MCF 10A (cell line): Measurements from ENCODE around the gene SIAH2. TPM values are rescaled to one million over a fixed set of nuclear protein-coding genes. Genes with fewer than 3 reads are reported as not detected.

ENCODE experiments used
- BruUV-seq: library from RNA; stranded (reverse); fragments of 400-500 nt; replicated peaks from 2 replicates; lab custom pipeline; 2021; lab: Mats Ljungman, UMichigan
- CTCF ChIA-PET: fragments of 300-600 bp; sonication (Branson Sonifier 250); formaldehyde crosslinking; extraction: SDS; loops from one replicate; lab custom pipeline; 2021; ENCODE audit warnings: antibody characterized with exemption, inconsistent platforms; lab: Yijun Ruan, JAX
- POLR2A ChIA-PET: fragments of 300-600, 350-650 bp; sonication (Branson Sonifier 250); formaldehyde crosslinking; extraction: SDS; loops from one replicate; lab custom pipeline; 2020; ENCODE audit warnings: antibody characterized with exemption, inconsistent platforms; lab: Yijun Ruan, JAX
- DNase-seq: peaks from one replicate; pipeline ENCODE4 v3.0.0-alpha.2; 2018; ENCODE audit not compliant: unreplicated experiment
- H3K27ac Mint-ChIP-seq: one replicate; pipeline ENCODE4 v1.8.0; 2022; ENCODE audit warnings: mild to moderate bottlenecking, low read depth, mixed read lengths; ENCODE audit not compliant: unreplicated experiment
- H3K27me3 Mint-ChIP-seq: one replicate; pipeline ENCODE4 v1.8.0; 2022; ENCODE audit warnings: mixed read lengths; ENCODE audit not compliant: insufficient read depth, unreplicated experiment
- H3K36me3 Mint-ChIP-seq: one replicate; pipeline ENCODE4 v1.8.0; 2022; ENCODE audit warnings: mild to moderate bottlenecking, moderate library complexity, mixed read lengths; ENCODE audit not compliant: insufficient read depth, unreplicated experiment
- H3K4me1 Mint-ChIP-seq: one replicate; pipeline ENCODE4 v1.8.0; 2022; ENCODE audit warnings: mixed read lengths; ENCODE audit not compliant: insufficient read depth, unreplicated experiment
- H3K4me3 Mint-ChIP-seq: one replicate; pipeline ENCODE4 v1.8.0; 2022; ENCODE audit warnings: mild to moderate bottlenecking, moderate library complexity, mixed read lengths; ENCODE audit not compliant: unreplicated experiment
- H3K9me3 Mint-ChIP-seq: one replicate; pipeline ENCODE4 v1.8.0; 2022; ENCODE audit warnings: mixed read lengths; ENCODE audit not compliant: unreplicated experiment
- CTCF ChIP-seq: fragments of 200-600 bp; IDR thresholded peaks from one replicate; pipeline ENCODE4 v1.8.0; 2022; ENCODE audit warnings: antibody characterized with exemption, mild to moderate bottlenecking; ENCODE audit not compliant: unreplicated experiment
- intact Hi-C: fragments of 100-400 bp; cut with micrococcal nuclease; formaldehyde crosslinking; loops from 2 replicates; pipeline ENCODE4 v1.14.1; 2022
- total RNA-seq: library from RNA; stranded (reverse); gene quantifications from 2 replicates; pipeline ENCODE4 v1.2.3, GENCODE V29; 2022

The SIAH2 gene
- total RNA-seq, 1 experiment from 2014 or later: 35.4 TPM

GRCh38 chr3:150734795-150735119, 28.2 kb downstream of the SIAH2 start:
- no peak for TF ChIP-seq CTCF
- Mint-ChIP-seq H3K27ac (no peak overlapping the region), H3K27me3 (no peaks in the 10 kb centered on the region), H3K4me3 (no peak overlapping the region), H3K9me3 (no peaks in the 10 kb centered on the region), H3K4me1 (peaks cover 37% of the 10 kb centered on the region), H3K36me3 (peaks cover 5% of the 10 kb centered on the region)
- intact Hi-C loops: no loop called here
- ChIA-PET POLR2A (interaction anchor here (0.6 to 5.9 kb wide), 2 partner anchors 28 to 571 kb away, joined by 3 to 60 read pairs; partner anchors contain the start of gene SIAH2), CTCF (interaction anchor here (0.7 to 1.5 kb wide), 3 partner anchors 13 to 29 kb away, joined by 3 to 7 read pairs (median 5); partner anchors contain the start of gene SIAH2)
- no peak for DNase-seq
- no TSS peak for BruUV-seq

- ChIA-PET CTCF (interaction anchor here (0.7 to 1.5 kb wide), 4 partner anchors 13 to 35 kb away, joined by 3 to 7 read pairs (median 4); partner anchors contain the start of gene SIAH2), POLR2A (interaction anchor here (0.6 to 5.9 kb wide), 2 partner anchors 28 to 572 kb away, joined by 3 to 60 read pairs; partner anchors contain the start of gene SIAH2)
- no peak for TF ChIP-seq CTCF
- H3K27ac Mint-ChIP-seq: no peak overlapping the region
- no peaks in the 10 kb centered on the region for H3K9me3 Mint-ChIP-seq
- intact Hi-C loops: no loop called here
- peaks cover 5% of the 10 kb centered on the region for H3K36me3 Mint-ChIP-seq
- peak; percentile 61 for DNase-seq
- no TSS peak for BruUV-seq
- no peak overlapping the region for H3K4me3 Mint-ChIP-seq
- peaks cover 37% of the 10 kb centered on the region for H3K4me1 Mint-ChIP-seq
- H3K27me3 Mint-ChIP-seq: no peaks in the 10 kb centered on the region
Observed at GRCh38 chr3:150733936-150734794, 28.8 kb downstream of the SIAH2 start.

GRCh38 chr3:150733373-150733935, 29.5 kb downstream of the SIAH2 start:
- intact Hi-C loops: no loop called here
- Mint-ChIP-seq H3K4me1 (peaks cover 34% of the 10 kb centered on the region), H3K27ac (no peak overlapping the region), H3K4me3 (no peak overlapping the region), H3K9me3 (no peaks in the 10 kb centered on the region), H3K36me3 (peaks cover 5% of the 10 kb centered on the region), H3K27me3 (no peaks in the 10 kb centered on the region)
- ChIA-PET CTCF (no interaction called here), POLR2A (interaction anchor here (5.9 kb wide), 1 partner anchor 29 kb away, joined by 60 read pairs; the partner anchor contains the start of gene SIAH2)
- DNase-seq: no peak
- BruUV-seq: no TSS peak
- TF ChIP-seq CTCF: no peak
